ENCODE data around the gene VMP1. TPM values are rescaled to one million over a fixed set of nuclear protein-coding genes. Genes with fewer than 3 reads are reported as not detected.
A peak's percentile ranks its signal among the peaks of the same experiment; 100 is the strongest.

The VMP1 gene
- total and polyA plus RNA-seq, 2 of the 13 experiments (the other 11 are each of a cell fraction or from before 2014, with no cell fraction given) = 186 to 271 TPM

DNA sequence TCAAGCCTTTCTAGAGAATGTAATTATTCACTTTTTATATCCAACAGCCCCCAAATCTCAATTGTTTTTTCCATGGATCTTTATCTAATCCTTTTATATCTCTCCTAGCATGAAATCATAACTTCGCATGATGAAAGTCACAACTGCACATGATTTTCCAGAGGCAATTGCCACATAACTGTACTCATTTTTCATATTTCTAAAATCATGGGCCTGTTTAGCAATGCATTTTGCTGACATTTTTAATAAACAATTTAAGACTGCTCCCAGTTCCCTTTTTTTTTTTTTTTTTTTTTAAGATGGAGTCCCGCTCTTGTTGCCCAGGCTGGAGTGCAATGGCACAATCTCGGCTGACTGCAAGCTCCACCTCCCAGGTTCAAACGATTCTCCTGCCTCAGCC lies 83.5 kb downstream of the VMP1 start (continued):
- no peak for TF ChIP-seq ZNF33A (CRISPR knock-in tag; IDR thresholded peaks at IDR 0.05; ENCODE audit: borderline replicate concordance)
- no peak for TF ChIP-seq CHD2 (IDR thresholded peaks at IDR 0.05; ENCODE audit: low read depth, low read length)
- TF ChIP-seq RBM39 (IDR thresholded peaks at IDR 0.05; ENCODE audit: low read depth, low read length, poor library complexity, severe bottlenecking) = no peak

DNA sequence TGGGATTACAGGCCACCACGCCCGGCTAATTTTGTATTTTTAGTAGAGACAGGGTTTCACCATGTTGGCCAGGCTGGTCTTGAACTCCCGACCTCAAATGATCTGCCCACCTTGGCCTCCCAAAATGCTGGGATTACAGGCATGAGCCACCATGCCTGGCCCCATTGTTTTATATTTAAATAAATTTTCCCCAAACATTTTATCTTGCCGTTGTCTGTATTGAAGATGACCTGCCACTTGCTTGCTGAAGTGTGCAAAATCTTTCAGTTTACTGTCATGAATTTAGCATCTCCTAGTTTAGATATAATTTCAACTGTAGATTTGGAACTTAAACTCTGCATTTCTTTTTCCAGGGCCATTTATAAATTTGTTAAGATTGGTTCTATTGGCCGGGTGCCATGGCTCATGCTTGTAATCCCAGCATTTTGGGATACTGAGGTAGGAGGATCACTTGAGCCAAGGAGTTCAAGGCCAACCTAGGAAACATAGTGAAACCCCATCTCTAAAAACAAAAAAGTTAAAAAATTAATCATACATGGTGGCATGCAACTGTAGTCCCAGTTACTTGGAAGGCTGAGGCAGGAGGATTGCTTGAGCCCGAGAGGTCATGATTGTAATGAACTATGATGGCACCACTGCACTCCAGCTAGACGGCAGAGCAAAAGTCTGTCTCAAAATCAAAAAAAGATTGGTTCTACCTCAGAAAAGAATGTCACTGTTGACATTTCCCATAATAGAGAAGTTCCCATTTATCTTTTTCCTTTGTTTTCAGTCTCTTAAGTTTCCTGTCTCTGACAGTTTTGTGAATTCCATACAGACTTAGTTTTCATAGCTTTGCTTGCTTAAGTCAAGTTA lies 84.4 kb downstream of the VMP1 start:
- ATAC-seq (no peak), FAIRE-seq (no peak), DNase-seq (ENCODE audit: low spot score) (peak; percentile 85)
- Histone ChIP-seq H2AFZ (ENCODE audit: low read length) (no peak overlapping the region), H3K36me3 (replicated peaks in 1 of 2; ENCODE audit: control insufficient read depth in 1 of 2, insufficient read depth in 2 of 2, low read length in 2 of 2) (peaks cover 0 to 8% of the 10 kb centered on the region in 2 experiments; a peak in 1 of 5 replicates), H4K20me1 (ENCODE audit: insufficient read depth, low read length) (no peaks in the 10 kb centered on the region), H3K4me2 (ENCODE audit: low read depth, low read length) (0 out of 2 replicates have a peak overlapping the region, but pooled peaks have one; percentile 13), H3K79me2 (ENCODE audit: insufficient read depth, low read length) (peaks cover 8% of the 10 kb centered on the region), H3K4me3 (replicated peaks in 1 of 3; ENCODE audit: insufficient read depth in 1 of 3, low read depth in 2 of 3, low read length in 3 of 3) (no peak overlapping the region), H3K9ac (ENCODE audit: insufficient read depth, low read depth, low read length) (no peak overlapping the region), H3K4me1 (ENCODE audit: insufficient read depth, low read length) (peaks cover 58% of the 10 kb centered on the region), H3K9me3 (ENCODE audit: low read length) (no peaks in the 10 kb centered on the region), H3K27me3 (ENCODE audit: control insufficient read depth in 1 of 2, insufficient read depth in 2 of 2, low read length in 2 of 2) (no peaks in the 10 kb centered on the region), H3K27ac (ENCODE audit: extremely low read length, insufficient read depth, low read length) (peak overlapping the region; percentile 49)
- POLR2A ChIA-PET = interaction anchor here (1.0 to 9.8 kb wide), 4 partner anchors 37 to 55 kb away, joined by 3 to 501 read pairs (median 4); no protein-coding TSS in a partner anchor
- CTCF ChIA-PET (ENCODE audit: low intra/inter-chr PET ratio, low total read pairs) = no interaction called here
- in situ Hi-C loops (cut with HindIII; ENCODE audit: extremely low pct_ligation_motif_present, low pct_unique_long_range_greater_than_20kb) = loop anchor here (5.0 kb wide), 1 partner anchor 35 kb away; no protein-coding TSS in a partner anchor
- intact Hi-C loops (cut with micrococcal nuclease; ENCODE audit: unreplicated experiment) = no loop called here
- BruUV-seq (replicated peaks) = no TSS peak
- 88% methylated on average over 7 of the region's 7 CpGs for WGBS (ENCODE audit: low lambda C conversion rate)
- no peak for TF ChIP-seq GATAD1 (CRISPR knock-in tag; IDR thresholded peaks at IDR 0.05)
- peak in 1 of 2 experiments; percentile 33; a peak in 2 of 4 replicates for TF ChIP-seq EP300 (IDR thresholded peaks at IDR 0.05; ENCODE audit: low read depth in 2 of 2, low read length in 2 of 2)
- no peak for TF ChIP-seq EP300 (CRISPR knock-in tag; IDR thresholded peaks at IDR 0.05; ENCODE audit: borderline replicate concordance)
- TF ChIP-seq ZNF607 (CRISPR knock-in tag; IDR thresholded peaks at IDR 0.05; ENCODE audit: borderline replicate concordance) = no peak
- TF ChIP-seq, protein P1, sequence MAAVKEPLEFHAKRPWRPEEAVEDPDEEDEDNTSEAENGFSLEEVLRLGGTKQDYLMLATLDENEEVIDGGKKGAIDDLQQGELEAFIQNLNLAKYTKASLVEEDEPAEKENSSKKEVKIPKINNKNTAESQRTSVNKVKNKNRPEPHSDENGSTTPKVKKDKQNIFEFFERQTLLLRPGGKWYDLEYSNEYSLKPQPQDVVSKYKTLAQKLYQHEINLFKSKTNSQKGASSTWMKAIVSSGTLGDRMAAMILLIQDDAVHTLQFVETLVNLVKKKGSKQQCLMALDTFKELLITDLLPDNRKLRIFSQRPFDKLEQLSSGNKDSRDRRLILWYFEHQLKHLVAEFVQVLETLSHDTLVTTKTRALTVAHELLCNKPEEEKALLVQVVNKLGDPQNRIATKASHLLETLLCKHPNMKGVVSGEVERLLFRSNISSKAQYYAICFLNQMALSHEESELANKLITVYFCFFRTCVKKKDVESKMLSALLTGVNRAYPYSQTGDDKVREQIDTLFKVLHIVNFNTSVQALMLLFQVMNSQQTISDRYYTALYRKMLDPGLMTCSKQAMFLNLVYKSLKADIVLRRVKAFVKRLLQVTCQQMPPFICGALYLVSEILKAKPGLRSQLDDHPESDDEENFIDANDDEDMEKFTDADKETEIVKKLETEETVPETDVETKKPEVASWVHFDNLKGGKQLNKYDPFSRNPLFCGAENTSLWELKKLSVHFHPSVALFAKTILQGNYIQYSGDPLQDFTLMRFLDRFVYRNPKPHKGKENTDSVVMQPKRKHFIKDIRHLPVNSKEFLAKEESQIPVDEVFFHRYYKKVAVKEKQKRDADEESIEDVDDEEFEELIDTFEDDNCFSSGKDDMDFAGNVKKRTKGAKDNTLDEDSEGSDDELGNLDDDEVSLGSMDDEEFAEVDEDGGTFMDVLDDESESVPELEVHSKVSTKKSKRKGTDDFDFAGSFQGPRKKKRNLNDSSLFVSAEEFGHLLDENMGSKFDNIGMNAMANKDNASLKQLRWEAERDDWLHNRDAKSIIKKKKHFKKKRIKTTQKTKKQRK (IDR thresholded peaks at IDR 0.05; ENCODE audit: low read length) = no peak
- TF ChIP-seq ZNF619 (CRISPR knock-in tag; IDR thresholded peaks at IDR 0.05) = no peak
- TF ChIP-seq ZNF382 (CRISPR knock-in tag; IDR thresholded peaks at IDR 0.05; ENCODE audit: borderline replicate concordance) = no peak
- TF ChIP-seq SIN3B (IDR thresholded peaks at IDR 0.05; ENCODE audit: low read length) = no peak
- no peak for TF ChIP-seq SALL1 (CRISPR knock-in tag; IDR thresholded peaks at IDR 0.05)
- TF ChIP-seq SMYD3 (CRISPR knock-in tag; IDR thresholded peaks at IDR 0.05) = no peak
- no peak for TF ChIP-seq KMT2B (CRISPR knock-in tag; IDR thresholded peaks at IDR 0.05)
- TF ChIP-seq, protein P2, sequence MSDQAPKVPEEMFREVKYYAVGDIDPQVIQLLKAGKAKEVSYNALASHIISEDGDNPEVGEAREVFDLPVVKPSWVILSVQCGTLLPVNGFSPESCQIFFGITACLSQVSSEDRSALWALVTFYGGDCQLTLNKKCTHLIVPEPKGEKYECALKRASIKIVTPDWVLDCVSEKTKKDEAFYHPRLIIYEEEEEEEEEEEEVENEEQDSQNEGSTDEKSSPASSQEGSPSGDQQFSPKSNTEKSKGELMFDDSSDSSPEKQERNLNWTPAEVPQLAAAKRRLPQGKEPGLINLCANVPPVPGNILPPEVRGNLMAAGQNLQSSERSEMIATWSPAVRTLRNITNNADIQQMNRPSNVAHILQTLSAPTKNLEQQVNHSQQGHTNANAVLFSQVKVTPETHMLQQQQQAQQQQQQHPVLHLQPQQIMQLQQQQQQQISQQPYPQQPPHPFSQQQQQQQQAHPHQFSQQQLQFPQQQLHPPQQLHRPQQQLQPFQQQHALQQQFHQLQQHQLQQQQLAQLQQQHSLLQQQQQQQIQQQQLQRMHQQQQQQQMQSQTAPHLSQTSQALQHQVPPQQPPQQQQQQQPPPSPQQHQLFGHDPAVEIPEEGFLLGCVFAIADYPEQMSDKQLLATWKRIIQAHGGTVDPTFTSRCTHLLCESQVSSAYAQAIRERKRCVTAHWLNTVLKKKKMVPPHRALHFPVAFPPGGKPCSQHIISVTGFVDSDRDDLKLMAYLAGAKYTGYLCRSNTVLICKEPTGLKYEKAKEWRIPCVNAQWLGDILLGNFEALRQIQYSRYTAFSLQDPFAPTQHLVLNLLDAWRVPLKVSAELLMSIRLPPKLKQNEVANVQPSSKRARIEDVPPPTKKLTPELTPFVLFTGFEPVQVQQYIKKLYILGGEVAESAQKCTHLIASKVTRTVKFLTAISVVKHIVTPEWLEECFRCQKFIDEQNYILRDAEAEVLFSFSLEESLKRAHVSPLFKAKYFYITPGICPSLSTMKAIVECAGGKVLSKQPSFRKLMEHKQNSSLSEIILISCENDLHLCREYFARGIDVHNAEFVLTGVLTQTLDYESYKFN (CRISPR knock-in tag; conservative IDR thresholded peaks at IDR 0.05) = no peak
- no peak for TF ChIP-seq ATF1 (CRISPR knock-in tag; IDR thresholded peaks at IDR 0.05)
- no peak for TF ChIP-seq DMAP1 (CRISPR knock-in tag; IDR thresholded peaks at IDR 0.05)
